Muscle of leg (tissue), 16 donors: ENCODE results near the gene MARCHF5. TPM values are rescaled to one million over a fixed set of nuclear protein-coding genes. Genes with fewer than 3 reads are reported as not detected.

ENCODE experiments used
- DNase-seq: peaks from one replicate; pipeline ENCODE4 v3.0.0; 2013
- H3K27ac ChIP-seq: one replicate; pipeline ENCODE4 v1.5.1; 2013; ENCODE audit warnings: mild to moderate bottlenecking, low read length, control low read depth
- H3K27me3 ChIP-seq: one replicate; pipeline ENCODE4 v1.6.1; 2013; ENCODE audit warnings: low read length; ENCODE audit not compliant: control insufficient read depth, insufficient read depth
- H3K36me3 ChIP-seq: one replicate; pipeline ENCODE4 v1.6.1; 2013; ENCODE audit warnings: low read length; ENCODE audit not compliant: control insufficient read depth, insufficient read depth
- H3K4me1 ChIP-seq: one replicate; pipeline ENCODE4 v1.6.1; 2013; ENCODE audit warnings: low read length; ENCODE audit not compliant: control insufficient read depth, insufficient read depth
- H3K4me3 ChIP-seq: one replicate; pipeline ENCODE4 v1.5.1; 2013; ENCODE audit warnings: low read length, control low read depth
- H3K9me3 ChIP-seq: replicated peaks from 2 replicates; pipeline ENCODE4 v1.6.1; 2013; ENCODE audit warnings: low read depth, low read length; ENCODE audit not compliant: control insufficient read depth
- WGBS: methylation state at CpG from one replicate; pipeline ENCODE4 v1.1.5; 2013; ENCODE audit warnings: missing lambda C conversion rate; ENCODE audit not compliant: insufficient coverage; 5-methylcytosine and 5-hydroxymethylcytosine counted together
- long read RNA-seq, 11 donors: transcript quantifications; one replicate each; lab custom pipeline, GENCODE V29; 2026
- polyA plus RNA-seq, 8 donors: library from polyadenylated mRNA; unstranded; fragments of 120-200 nt; gene quantifications; one replicate each; pipeline versions ENCODE4 v1.2.1 to v1.2.3, GENCODE V29; 2013; ENCODE audit warnings: inconsistent platforms in 1 of 8, low replicate concordance in 1 of 8; ENCODE audit not compliant: insufficient read length in 8 of 8, insufficient read depth in 1 of 8
- total RNA-seq: library from RNA; stranded (reverse); fragments of 120-200 nt; gene quantifications from one replicate; pipeline ENCODE4 v1.2.4, GENCODE V29; 2013

Gene MARCHF5, protein sequence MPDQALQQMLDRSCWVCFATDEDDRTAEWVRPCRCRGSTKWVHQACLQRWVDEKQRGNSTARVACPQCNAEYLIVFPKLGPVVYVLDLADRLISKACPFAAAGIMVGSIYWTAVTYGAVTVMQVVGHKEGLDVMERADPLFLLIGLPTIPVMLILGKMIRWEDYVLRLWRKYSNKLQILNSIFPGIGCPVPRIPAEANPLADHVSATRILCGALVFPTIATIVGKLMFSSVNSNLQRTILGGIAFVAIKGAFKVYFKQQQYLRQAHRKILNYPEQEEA
- total RNA-seq (7.8 TPM), polyA plus RNA-seq (10 to 100 TPM; 25.7 to 38.5 (median 29.6) TPM)
- long read RNA-seq, donor 1, partial matches to known transcripts = 0 of 3 reads
- long read RNA-seq, donor 1, other reads (novel, unspliced or antisense) = 0 of 3 reads
- long read RNA-seq, donor 2 = 0 reads
- long read RNA-seq, donor 3, transcript MARCH5-201 (6 exons, 3,926 nt) = major isoform, 9 of 23 reads
- long read RNA-seq, donor 3, partial matches to known transcripts = 12 of 23 reads
- long read RNA-seq, donor 3, other reads (novel, unspliced or antisense) = 0 of 23 reads
- long read RNA-seq, donor 4, transcript MARCH5-201 (6 exons, 3,926 nt) = major isoform, 8 of 8 reads
- long read RNA-seq, donor 4, partial matches to known transcripts = 0 of 8 reads
- long read RNA-seq, donor 4, other reads (novel, unspliced or antisense) = 0 of 8 reads
- long read RNA-seq, donor 5, transcript MARCH5-201 (6 exons, 3,926 nt) = major isoform, 24 of 54 reads
- long read RNA-seq, donor 5, partial matches to known transcripts = 28 of 54 reads
- long read RNA-seq, donor 5, other reads (novel, unspliced or antisense) = 0 of 54 reads
- long read RNA-seq, donor 6, transcript MARCH5-201 (6 exons, 3,926 nt) = major isoform, 26 of 36 reads
- long read RNA-seq, donor 6, partial matches to known transcripts = 9 of 36 reads
- long read RNA-seq, donor 6, other reads (novel, unspliced or antisense) = 0 of 36 reads
- long read RNA-seq, donor 7, transcript MARCH5-201 (6 exons, 3,926 nt) = major isoform, 8 of 18 reads
- long read RNA-seq, donor 7, partial matches to known transcripts = 10 of 18 reads
- long read RNA-seq, donor 7, other reads (novel, unspliced or antisense) = 0 of 18 reads
- long read RNA-seq, donor 8, transcript MARCH5-201 (6 exons, 3,926 nt) = major isoform, 7 of 8 reads
- long read RNA-seq, donor 8, partial matches to known transcripts = 0 of 8 reads
- long read RNA-seq, donor 8, other reads (novel, unspliced or antisense) = 0 of 8 reads
- long read RNA-seq, donor 9, transcript MARCH5-201 (6 exons, 3,926 nt) = major isoform, 6 of 18 reads
- long read RNA-seq, donor 9, partial matches to known transcripts = 11 of 18 reads
- long read RNA-seq, donor 9, other reads (novel, unspliced or antisense) = 0 of 18 reads
- long read RNA-seq, donor 10, transcript MARCH5-201 (6 exons, 3,926 nt) = major isoform, 17 of 29 reads
- long read RNA-seq, donor 10, partial matches to known transcripts = 11 of 29 reads
- long read RNA-seq, donor 10, other reads (novel, unspliced or antisense) = 0 of 29 reads
- long read RNA-seq, donor 11, transcript MARCH5-201 (6 exons, 3,926 nt) = major isoform, 11 of 21 reads
- long read RNA-seq, donor 11, partial matches to known transcripts = 9 of 21 reads
- long read RNA-seq, donor 11, other reads (novel, unspliced or antisense) = 0 of 21 reads

DNA sequence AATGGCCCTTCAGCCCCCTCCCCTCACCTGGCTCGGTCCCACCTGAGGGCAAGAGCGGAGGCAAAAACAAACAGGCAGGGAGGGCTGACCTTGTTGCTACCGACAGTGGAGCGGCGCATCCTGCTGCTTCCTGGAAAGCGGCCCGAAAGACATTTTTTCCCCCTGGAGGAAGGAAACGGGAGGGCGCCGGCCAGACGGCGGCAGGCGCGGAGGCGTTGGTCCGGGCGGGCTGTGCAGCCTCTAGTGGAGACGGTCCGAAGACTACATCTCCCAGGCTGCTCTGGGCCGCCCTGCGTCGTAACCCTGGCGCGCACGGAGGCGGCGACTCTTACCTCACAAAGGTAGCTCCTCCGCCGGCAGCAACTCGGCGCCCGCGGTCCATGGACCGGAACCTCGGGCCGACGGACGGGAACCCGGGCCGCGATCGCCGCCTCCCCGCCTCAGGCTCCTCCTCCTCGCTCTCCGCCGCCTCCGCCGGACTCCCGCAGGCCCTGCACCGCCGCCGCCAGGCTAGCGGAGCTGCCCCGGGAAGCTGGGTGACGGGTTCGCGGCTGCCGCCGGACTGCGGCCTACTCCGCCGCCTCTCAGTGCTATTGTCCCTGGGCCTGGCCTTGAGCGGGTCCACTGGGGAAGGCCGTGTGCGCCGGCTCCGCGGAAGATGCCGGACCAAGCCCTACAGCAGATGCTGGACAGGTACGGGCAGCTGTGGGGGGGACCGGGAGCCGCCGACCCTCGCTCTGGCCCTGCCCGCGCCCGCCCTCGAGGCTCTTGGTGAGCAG lies at the start of gene MARCHF5, which contains the start of gene CPEB3:
TSS of gene MARCHF5 (plus strand) at position 331 of the 779 bp plus-strand sequence. CDS start at position 659, 328 bp downstream.
TSS of gene CPEB3 (minus strand) at position 242 of the 779 bp plus-strand sequence. CDS start 50,728 bp downstream, outside the sequence.
- H3K36me3 ChIP-seq = no peaks in the 10 kb centered on the region
- H3K27me3 ChIP-seq = peaks cover 2% of the 10 kb centered on the region
- peak within 1 kb of the TSS; percentile 87 for H3K27ac ChIP-seq
- H3K9me3 ChIP-seq = no peaks in the 10 kb centered on the region
- H3K4me3 ChIP-seq = peak within 1 kb of the TSS; percentile 99
- under 1% methylated on average over 79 of the region's 79 CpGs for WGBS
- DNase-seq = peak; percentile 98
- H3K4me1 ChIP-seq = peaks cover 6% of the 10 kb centered on the region

DNA sequence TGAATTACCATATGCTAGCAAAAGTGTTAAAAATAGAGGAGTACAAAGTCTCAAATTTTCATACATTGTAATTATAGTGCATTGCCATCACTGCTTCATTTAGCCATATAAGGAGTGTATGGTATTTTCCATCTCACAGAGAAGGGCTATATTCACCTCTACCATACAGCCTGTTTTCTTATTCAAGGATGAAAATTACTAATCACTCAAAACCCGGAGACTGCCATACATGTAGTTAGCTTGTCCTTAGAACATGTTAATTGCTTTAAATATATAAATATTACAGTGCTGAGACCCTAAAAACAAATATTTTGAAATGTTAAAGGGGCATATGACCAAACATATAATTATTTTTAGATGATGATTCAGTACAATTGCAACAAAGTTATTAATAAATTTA lies 49.5 kb upstream of the MARCHF5 start:
- peak overlapping the region; percentile 92 for H3K27ac ChIP-seq
- no peak for DNase-seq

DNA sequence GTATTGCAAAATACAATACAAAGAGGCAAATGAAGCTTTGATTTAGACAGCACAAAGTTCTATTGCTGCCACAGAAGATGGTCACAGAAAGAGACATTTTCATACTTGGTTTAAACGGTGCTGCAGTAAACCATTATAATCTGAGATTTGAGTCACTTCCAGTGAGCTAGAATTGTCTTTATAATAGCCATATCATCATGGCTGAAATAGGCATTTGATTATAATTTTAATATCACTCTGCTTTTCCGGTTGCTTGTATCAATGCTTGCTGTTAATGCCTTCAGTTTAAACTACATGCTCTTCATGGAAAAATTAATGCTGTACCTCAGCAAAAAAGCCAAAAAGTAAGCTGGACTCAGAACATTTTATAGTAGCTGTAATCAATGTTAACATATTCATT lies 48.6 kb upstream of the MARCHF5 start:
- DNase-seq = no peak
- Histone ChIP-seq H3K27ac (no peak overlapping the region), H3K27me3 (peaks cover 5% of the 10 kb centered on the region), H3K36me3 (no peaks in the 10 kb centered on the region), H3K4me3 (no peak overlapping the region), H3K4me1 (peaks cover 11% of the 10 kb centered on the region), H3K9me3 (no peaks in the 10 kb centered on the region)
- WGBS = no CpG with 5 or more reads among the region's 2 CpGs

More for the DNA sequence above, 49.5 kb upstream of the MARCHF5 start:
- Histone ChIP-seq H3K27me3 (peaks cover 5% of the 10 kb centered on the region), H3K4me3 (peak overlapping the region; percentile 82), H3K9me3 (no peaks in the 10 kb centered on the region), H3K4me1 (peaks cover 11% of the 10 kb centered on the region), H3K36me3 (no peaks in the 10 kb centered on the region)
- WGBS = no CpG with 5 or more reads among the region's 1 CpG

DNA sequence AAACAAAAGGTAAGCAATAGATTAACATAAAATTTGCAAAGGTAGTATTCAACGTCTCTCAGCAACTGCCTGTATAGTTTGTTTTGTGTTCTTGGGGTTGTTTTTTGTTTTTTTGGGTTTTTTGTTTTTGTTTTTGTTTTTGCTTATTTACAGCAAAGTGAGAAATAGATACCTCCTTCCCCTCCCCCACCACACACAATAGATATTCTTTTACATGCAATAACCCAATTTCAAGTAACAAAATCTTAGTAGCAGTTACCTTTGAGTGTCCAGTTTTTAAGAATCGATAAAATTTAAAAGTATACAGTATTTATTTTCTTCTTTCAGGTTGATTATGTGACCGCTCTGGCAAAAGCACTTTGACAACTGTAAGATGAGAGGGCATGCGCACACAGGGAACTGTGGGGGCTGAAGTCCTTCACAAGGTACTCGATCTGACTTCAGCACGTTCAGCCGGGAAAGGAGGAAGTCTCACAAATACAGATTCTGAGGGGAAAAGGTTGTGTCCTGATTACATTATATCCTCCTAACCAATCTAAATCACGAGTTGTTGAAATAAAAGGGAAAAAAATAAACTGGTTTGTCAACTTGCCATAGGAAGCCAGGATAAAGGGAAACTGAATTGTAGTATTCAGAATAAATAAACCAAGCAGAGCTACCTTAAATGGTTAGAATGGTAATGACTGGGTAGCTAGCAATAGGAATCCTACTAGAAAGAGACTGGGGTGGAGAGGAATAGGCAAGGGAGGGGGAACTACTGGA lies 47.9 kb upstream of the MARCHF5 start:
- peak; percentile 82 for DNase-seq
- H3K27ac ChIP-seq = peak overlapping the region; percentile 47
- WGBS = no CpG with 5 or more reads among the region's 8 CpGs

DNA sequence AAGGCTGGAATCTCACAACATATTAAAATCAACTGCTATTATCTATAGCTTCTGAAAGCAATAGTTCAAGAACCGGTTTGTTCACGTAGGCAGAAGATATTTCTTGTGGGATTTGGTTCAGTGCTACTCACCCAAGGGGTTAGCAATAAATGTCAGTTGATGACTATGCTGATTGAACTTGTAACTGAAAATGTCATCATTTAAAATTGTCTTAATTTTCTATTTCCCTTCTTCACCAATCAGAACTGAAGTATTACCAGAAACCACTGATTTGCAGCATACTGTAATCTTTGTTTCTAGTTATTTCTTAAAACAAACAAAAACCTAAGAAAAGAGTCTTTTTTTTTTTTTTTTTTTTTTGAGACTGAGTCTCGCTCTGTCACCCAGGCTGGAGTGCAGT lies 46.2 kb upstream of the MARCHF5 start:
- no peak overlapping the region for H3K27ac ChIP-seq
- DNase-seq = no peak
- H3K36me3 ChIP-seq = no peaks in the 10 kb centered on the region
- no peaks in the 10 kb centered on the region for H3K27me3 ChIP-seq
- no peak overlapping the region for H3K4me3 ChIP-seq
- H3K4me1 ChIP-seq = peaks cover 4% of the 10 kb centered on the region
- H3K9me3 ChIP-seq = no peaks in the 10 kb centered on the region
- WGBS = no CpG with 5 or more reads among the region's 3 CpGs

More for the DNA sequence above, 47.9 kb upstream of the MARCHF5 start:
- no peaks in the 10 kb centered on the region for H3K36me3 ChIP-seq
- peak overlapping the region; percentile 40 for H3K4me3 ChIP-seq
- peaks cover 11% of the 10 kb centered on the region for H3K4me1 ChIP-seq
- H3K27me3 ChIP-seq = peaks cover 4% of the 10 kb centered on the region
- no peaks in the 10 kb centered on the region for H3K9me3 ChIP-seq

DNA sequence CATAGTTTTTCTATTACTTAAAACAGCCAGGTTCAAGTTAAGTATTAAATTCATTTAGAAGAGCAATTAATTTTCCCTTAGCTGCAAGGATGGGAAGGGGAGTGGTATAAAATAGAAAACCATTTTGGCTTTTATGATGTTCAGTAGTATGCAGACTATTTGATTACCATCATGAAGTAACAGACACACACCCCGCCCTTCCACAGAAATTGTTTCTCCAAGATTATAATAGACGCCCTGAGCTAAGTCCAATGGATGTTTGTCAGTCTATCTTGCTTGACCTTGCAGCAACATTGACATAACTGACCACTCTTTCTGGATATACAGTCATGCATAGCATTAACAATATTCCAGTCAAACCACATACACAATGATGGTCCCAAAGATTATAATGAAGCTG lies 42.4 kb upstream of the MARCHF5 start:
- Histone ChIP-seq H3K27me3 (no peaks in the 10 kb centered on the region), H3K36me3 (no peaks in the 10 kb centered on the region), H3K4me3 (no peak overlapping the region), H3K4me1 (no peaks in the 10 kb centered on the region), H3K9me3 (no peaks in the 10 kb centered on the region), H3K27ac (no peak overlapping the region)
- 92% methylated on average over 2 of the region's 2 CpGs for WGBS
- DNase-seq = no peak

DNA sequence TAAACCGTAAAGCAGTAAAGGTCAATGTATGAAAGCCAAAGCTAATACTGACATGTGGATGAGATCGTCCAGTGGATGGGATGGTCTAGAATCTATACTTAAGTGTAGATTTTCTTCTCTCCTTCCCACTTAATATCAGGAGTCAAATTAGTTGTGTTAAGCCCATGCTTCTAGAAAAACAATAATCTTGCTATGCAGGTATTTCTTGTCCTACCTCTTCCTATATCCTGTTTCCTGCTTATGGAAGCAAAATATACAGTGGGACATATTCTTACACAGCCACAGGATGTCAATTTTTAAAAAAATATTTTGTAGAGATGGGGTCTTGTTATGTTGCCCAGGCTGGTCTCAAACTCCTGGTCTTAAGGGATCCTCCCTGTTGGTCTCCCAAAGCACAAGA lies 27.6 kb upstream of the MARCHF5 start:
- Histone ChIP-seq H3K27ac (no peak overlapping the region), H3K4me3 (no peak overlapping the region), H3K36me3 (no peaks in the 10 kb centered on the region), H3K27me3 (no peaks in the 10 kb centered on the region), H3K9me3 (no peaks in the 10 kb centered on the region), H3K4me1 (no peaks in the 10 kb centered on the region)
- WGBS = no CpG with 5 or more reads among the region's 2 CpGs
- no peak for DNase-seq

DNA sequence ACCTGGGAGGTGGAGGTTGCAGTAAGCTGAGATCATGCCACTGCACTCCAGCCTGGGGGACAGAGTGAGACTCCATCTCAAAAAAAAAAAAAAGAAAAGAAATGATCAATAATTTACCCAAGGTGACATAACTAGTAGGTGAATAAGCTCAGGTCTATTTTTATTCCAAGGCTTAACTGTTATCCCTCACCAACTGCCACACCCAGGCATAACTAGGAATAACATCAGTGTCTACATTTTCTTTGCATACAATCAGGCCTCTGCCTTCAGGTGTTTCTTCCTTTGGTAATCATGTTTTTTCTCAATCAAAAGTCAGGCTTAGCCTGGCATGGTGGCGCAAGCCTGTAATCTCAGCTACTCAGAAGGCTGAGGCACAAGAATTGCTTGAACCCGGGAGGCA lies 26.7 kb upstream of the MARCHF5 start:
- H3K27me3 ChIP-seq = no peaks in the 10 kb centered on the region
- H3K36me3 ChIP-seq = no peaks in the 10 kb centered on the region
- no CpG with 5 or more reads among the region's 2 CpGs for WGBS
- no peaks in the 10 kb centered on the region for H3K9me3 ChIP-seq
- DNase-seq = no peak
- H3K4me3 ChIP-seq = no peak overlapping the region
- H3K27ac ChIP-seq = no peak overlapping the region
- H3K4me1 ChIP-seq = no peaks in the 10 kb centered on the region
